ENCODE data around the gene FIG4. TPM values are rescaled to one million over a fixed set of nuclear protein-coding genes. Genes with fewer than 3 reads are reported as not detected.
A peak's percentile ranks its signal among the peaks of the same experiment; 100 is the strongest.

FIG4 gene
- polyA plus RNA-seq, 3 donors = 27.2 to 65.3 (median 53.7) TPM

DNA sequence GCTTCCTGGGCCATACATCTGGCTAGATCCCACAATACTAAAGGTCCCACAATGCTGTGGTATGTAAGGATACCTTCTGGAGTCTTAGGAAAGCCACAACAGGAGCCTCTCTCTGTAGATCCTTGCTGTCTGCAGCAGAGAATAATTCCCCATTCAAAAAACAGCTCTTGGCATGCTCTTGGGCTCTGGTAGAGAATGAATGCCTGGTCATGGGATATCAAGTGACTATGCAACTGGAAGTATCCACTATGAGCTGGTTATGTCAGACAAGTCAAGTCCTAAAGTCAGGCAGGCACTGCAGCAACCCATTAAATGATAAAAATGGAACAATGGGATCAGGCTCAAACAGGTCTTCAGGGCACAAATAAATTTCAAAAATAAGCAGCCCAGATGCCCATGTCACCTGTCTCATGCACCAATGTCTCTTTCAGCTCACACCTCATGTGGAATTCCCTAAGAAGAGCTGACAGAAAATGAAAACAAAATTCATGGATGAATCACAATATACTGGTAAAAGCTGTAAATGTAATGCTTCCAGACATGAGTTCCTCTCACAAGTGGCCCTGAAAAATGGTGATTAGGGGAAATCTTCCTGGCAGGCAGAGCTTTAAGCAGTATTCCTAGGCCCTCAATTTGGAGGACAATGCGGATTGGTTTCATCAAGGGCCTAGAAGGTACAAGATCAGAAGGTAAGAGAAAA lies 4.4 kb upstream of the FIG4 start:
- peaks cover 21 to 31% of the 10 kb centered on the region in 2 donors for H3K4me1 ChIP-seq (ENCODE audit: control insufficient read depth in 1 of 2, insufficient read depth in 2 of 2, low read length in 2 of 2)
- H3K9ac ChIP-seq (ENCODE audit: insufficient read depth, low read length, poor library complexity, severe bottlenecking) = no peak overlapping the region
- intact Hi-C loops (cut with micrococcal nuclease) = no loop called here
- peaks cover 0 to 4% (median 3%) of the 10 kb centered on the region in 3 donors for H3K27me3 Mint-ChIP-seq (ENCODE audit: low read depth in 3 of 3)
- H3K27ac ChIP-seq (ENCODE audit: low read depth in 1 of 2, low read length in 2 of 2) = peak overlapping the region in 1 of 2 donors; percentile 66
- H3K9me3 Mint-ChIP-seq = peaks cover 2 to 9% (median 2%) of the 10 kb centered on the region in 7 donors
- H4K20me1 ChIP-seq (ENCODE audit: insufficient read depth, low read length) = no peaks in the 10 kb centered on the region
- peaks cover 1 to 3% of the 10 kb centered on the region in 2 donors for H3K36me3 Mint-ChIP-seq
- H3K4me2 ChIP-seq (replicated peaks; ENCODE audit: extremely low read depth, low read length, poor library complexity, severe bottlenecking) = no peak overlapping the region
- H3K4me3 Mint-ChIP-seq = no peak overlapping the region
- TF ChIP-seq, protein P1, sequence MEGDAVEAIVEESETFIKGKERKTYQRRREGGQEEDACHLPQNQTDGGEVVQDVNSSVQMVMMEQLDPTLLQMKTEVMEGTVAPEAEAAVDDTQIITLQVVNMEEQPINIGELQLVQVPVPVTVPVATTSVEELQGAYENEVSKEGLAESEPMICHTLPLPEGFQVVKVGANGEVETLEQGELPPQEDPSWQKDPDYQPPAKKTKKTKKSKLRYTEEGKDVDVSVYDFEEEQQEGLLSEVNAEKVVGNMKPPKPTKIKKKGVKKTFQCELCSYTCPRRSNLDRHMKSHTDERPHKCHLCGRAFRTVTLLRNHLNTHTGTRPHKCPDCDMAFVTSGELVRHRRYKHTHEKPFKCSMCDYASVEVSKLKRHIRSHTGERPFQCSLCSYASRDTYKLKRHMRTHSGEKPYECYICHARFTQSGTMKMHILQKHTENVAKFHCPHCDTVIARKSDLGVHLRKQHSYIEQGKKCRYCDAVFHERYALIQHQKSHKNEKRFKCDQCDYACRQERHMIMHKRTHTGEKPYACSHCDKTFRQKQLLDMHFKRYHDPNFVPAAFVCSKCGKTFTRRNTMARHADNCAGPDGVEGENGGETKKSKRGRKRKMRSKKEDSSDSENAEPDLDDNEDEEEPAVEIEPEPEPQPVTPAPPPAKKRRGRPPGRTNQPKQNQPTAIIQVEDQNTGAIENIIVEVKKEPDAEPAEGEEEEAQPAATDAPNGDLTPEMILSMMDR (IDR thresholded peaks at IDR 0.05) = no peak
- peaks cover 28% of the 10 kb centered on the region for H3K4me1 Mint-ChIP-seq
- DNase-seq = peak in 1 of 3 donors; percentile 25
- H3K36me3 ChIP-seq (replicated peaks in 1 of 2; ENCODE audit: control insufficient read depth in 1 of 2, insufficient read depth in 2 of 2, low read length in 2 of 2) = no peaks in the 10 kb centered on the region
- no CpG with 5 or more reads among the region's 1 CpG for WGBS (ENCODE audit: insufficient coverage)
- H3K9me3 ChIP-seq (replicated peaks in 1 of 2; ENCODE audit: control insufficient read depth in 1 of 2, insufficient read depth in 1 of 2, low read length in 2 of 2) = no peaks in the 10 kb centered on the region
- peak overlapping the region; percentile 52 for H2AFZ ChIP-seq (ENCODE audit: insufficient read depth, low read depth, low read length, poor library complexity, severe bottlenecking)
- H3K4me3 ChIP-seq (replicated peaks in 1 of 3; ENCODE audit: low read depth in 2 of 3, low read length in 3 of 3) = no peak overlapping the region
- H3K27ac Mint-ChIP-seq = peak overlapping the region in 6 of 7 donors; percentile 14 to 91 (median 62)
- peaks cover 12% of the 10 kb centered on the region for H3K79me2 ChIP-seq (ENCODE audit: insufficient read depth, low read length)
- H3K27me3 ChIP-seq (ENCODE audit: control insufficient read depth in 2 of 2, insufficient read depth in 2 of 2, low read length in 2 of 2) = no peaks in the 10 kb centered on the region

DNA sequence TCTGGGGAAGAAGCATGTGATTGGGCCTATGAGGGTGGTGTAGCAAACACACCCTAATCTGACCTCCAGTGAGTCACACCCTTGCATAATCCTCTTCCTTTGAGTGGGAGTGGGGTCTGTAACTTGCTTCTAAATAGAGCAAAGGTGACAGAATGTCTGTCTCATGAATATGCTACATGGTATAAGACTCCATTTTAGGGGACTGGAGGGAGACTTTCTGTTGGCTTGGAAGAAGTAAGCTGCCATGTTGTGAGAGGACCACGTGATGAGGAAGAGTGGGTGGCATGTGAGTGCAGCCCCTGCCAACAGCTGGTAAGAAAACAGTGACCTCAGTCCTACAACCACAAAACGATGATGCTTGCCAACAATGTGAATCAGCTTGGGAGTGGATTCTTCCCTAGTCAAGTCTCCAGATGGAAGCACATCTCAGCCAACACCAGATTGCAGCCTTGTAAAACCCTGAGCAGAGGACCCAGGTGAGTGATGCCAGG lies 3.8 kb upstream of the FIG4 start:
- peak; percentile 46 to 75 (median 69) for DNase-seq
- peak overlapping the region in 1 of 2 donors; percentile 66 for H3K27ac ChIP-seq (ENCODE audit: low read depth in 1 of 2, low read length in 2 of 2)
- WGBS (ENCODE audit: insufficient coverage) = 0% methylated on average over 1 of the region's 2 CpGs
- peaks cover 2 to 7% (median 2%) of the 10 kb centered on the region in 7 donors for H3K9me3 Mint-ChIP-seq
- no peak overlapping the region for H3K9ac ChIP-seq (ENCODE audit: insufficient read depth, low read length, poor library complexity, severe bottlenecking)
- peak overlapping the region; percentile 52 for H2AFZ ChIP-seq (ENCODE audit: insufficient read depth, low read depth, low read length, poor library complexity, severe bottlenecking)
- H3K4me1 ChIP-seq (ENCODE audit: control insufficient read depth in 1 of 2, insufficient read depth in 2 of 2, low read length in 2 of 2) = peaks cover 24 to 37% of the 10 kb centered on the region in 2 donors
- peaks cover 33% of the 10 kb centered on the region for H3K4me1 Mint-ChIP-seq
- peaks cover 18% of the 10 kb centered on the region for H3K79me2 ChIP-seq (ENCODE audit: insufficient read depth, low read length)
- no peaks in the 10 kb centered on the region for H3K36me3 ChIP-seq (replicated peaks in 1 of 2; ENCODE audit: control insufficient read depth in 1 of 2, insufficient read depth in 2 of 2, low read length in 2 of 2)
- H3K4me3 ChIP-seq (replicated peaks in 1 of 3; ENCODE audit: low read depth in 2 of 3, low read length in 3 of 3) = no peak overlapping the region
- intact Hi-C loops (cut with micrococcal nuclease) = no loop called here
- H3K4me3 Mint-ChIP-seq = no peak overlapping the region
- H3K9me3 ChIP-seq (replicated peaks in 1 of 2; ENCODE audit: control insufficient read depth in 1 of 2, insufficient read depth in 1 of 2, low read length in 2 of 2) = no peaks in the 10 kb centered on the region
- no peak overlapping the region for H3K4me2 ChIP-seq (replicated peaks; ENCODE audit: extremely low read depth, low read length, poor library complexity, severe bottlenecking)
- peaks cover 0 to 4% (median under 1%) of the 10 kb centered on the region in 3 donors for H3K27me3 Mint-ChIP-seq (ENCODE audit: low read depth in 3 of 3)
- H3K27ac Mint-ChIP-seq = peak overlapping the region in 6 of 7 donors; percentile 44 to 91 (median 78)
- H3K27me3 ChIP-seq (ENCODE audit: control insufficient read depth in 2 of 2, insufficient read depth in 2 of 2, low read length in 2 of 2) = no peaks in the 10 kb centered on the region
- peaks cover 1 to 3% of the 10 kb centered on the region in 2 donors for H3K36me3 Mint-ChIP-seq
- TF ChIP-seq, protein P1 (IDR thresholded peaks at IDR 0.05) = no peak
- no peaks in the 10 kb centered on the region for H4K20me1 ChIP-seq (ENCODE audit: insufficient read depth, low read length)
